K562 (cell line): ENCODE results near the gene LILRA2. TPM values are rescaled to one million over a fixed set of nuclear protein-coding genes. Genes with fewer than 3 reads are reported as not detected.
A peak's percentile ranks its signal among the peaks of the same experiment; 100 is the strongest.

Source experiments
- ATAC-seq: fragments of 200-7000 bp; cut with Tn5 transposase; 3 replicates; pipeline ENCODE4 v1.9.1; 2020; ENCODE audit warnings: moderate library complexity
- BruUV-seq: library from RNA; stranded (reverse); fragments of 400-500 nt; replicated peaks from 2 replicates; lab custom pipeline; 2021; lab: Mats Ljungman, UMichigan
- CTCF ChIA-PET: fragments of 300-600 bp; formaldehyde crosslinking; extraction: SDS; loops from one replicate; lab custom pipeline; 2021; ENCODE audit warnings: low intra/inter-chr PET ratio; lab: Yijun Ruan, JAX
- POLR2A ChIA-PET: fragments of 300-600, 350-650 bp; sonication (Branson Sonifier 250); formaldehyde crosslinking; extraction: SDS; loops from one replicate; lab custom pipeline; 2021; ENCODE audit warnings: antibody characterized with exemption, inconsistent platforms; lab: Yijun Ruan, JAX
- DNase-seq, 4 experiments: peaks; one replicate each; pipeline versions ENCODE4 v3.0.0 to v3.0.0-alpha.2; 2011 to 2018; ENCODE audit warnings: low spot score in 3 of 4, mixed read lengths in 3 of 4; ENCODE audit errors: extremely low read depth in 1 of 4
- FAIRE-seq: peaks from 2 replicates; lab custom pipeline; 2011; peaks lifted over from hg19 to GRCh38; lab: Jason Lieb, UNC
- H2AFZ ChIP-seq: 2 replicates; pipeline ENCODE4 v1.6.0; 2011; ENCODE audit warnings: low read depth, low read length, control low read depth, inconsistent platforms
- H3K27ac ChIP-seq: fragments of 200-600 bp; 3 replicates; pipeline ENCODE4 v1.8.0; 2011; ENCODE audit warnings: low read depth, mild to moderate bottlenecking, control low read depth, inconsistent platforms, low read length, moderate library complexity, mixed read lengths; ENCODE audit errors: extremely low read depth
- H3K27me3 ChIP-seq, 2 experiments: fragments of 300-600 bp in 1 of 2; 2 replicates in 1 of 2; 3 replicates in 1 of 2; pipeline versions ENCODE4 v1.6.0 to v1.8.0; 2011; ENCODE audit warnings: inconsistent platforms in 2 of 2, low read length in 2 of 2, mild to moderate bottlenecking in 1 of 2, mixed read lengths in 1 of 2, moderate library complexity in 1 of 2; ENCODE audit not compliant: control insufficient read depth in 2 of 2, insufficient read depth in 2 of 2
- H3K36me3 ChIP-seq: fragments of 300-600 bp; 3 replicates; pipeline ENCODE4 v1.8.0; 2011; ENCODE audit warnings: mild to moderate bottlenecking, low read length, inconsistent platforms; ENCODE audit not compliant: control insufficient read depth, insufficient read depth
- H3K4me1 ChIP-seq, 2 experiments: fragments of 200-600 bp in 1 of 2; replicated peaks in 1 of 2; 2 replicates in 1 of 2; 3 replicates in 1 of 2; pipeline versions ENCODE4 v1.5.1 to v1.8.0; 2011; ENCODE audit warnings: inconsistent platforms in 2 of 2, low read length in 2 of 2, mild to moderate bottlenecking in 1 of 2, mixed read lengths in 1 of 2, moderate library complexity in 1 of 2; ENCODE audit not compliant: control insufficient read depth in 2 of 2, insufficient read depth in 2 of 2
- H3K4me2 ChIP-seq: 2 replicates; pipeline ENCODE4 v1.6.1; 2011; ENCODE audit warnings: low read length, control low read depth, inconsistent platforms, mixed read lengths; ENCODE audit not compliant: insufficient read depth
- H3K4me3 ChIP-seq: fragments of 200-600 bp; sonication (generic), shearing (Covaris generic); 2 replicates; pipeline ENCODE4 v1.5.1; 2016; ENCODE audit warnings: control low read depth, inconsistent platforms
- H3K79me2 ChIP-seq: fragments of 200-600 bp; 3 replicates; pipeline ENCODE4 v1.8.0; 2011; ENCODE audit warnings: low read length, inconsistent platforms; ENCODE audit not compliant: control insufficient read depth, insufficient read depth
- H3K9ac ChIP-seq, 2 experiments: 2 replicates each; pipeline versions ENCODE4 v1.6.0 to v1.6.1; 2011; ENCODE audit warnings: low read depth in 2 of 2, low read length in 2 of 2, control low read depth in 1 of 2, inconsistent platforms in 1 of 2, mild to moderate bottlenecking in 1 of 2, mixed read lengths in 1 of 2; ENCODE audit not compliant: insufficient read depth in 1 of 2
- H3K9me1 ChIP-seq: one replicate; pipeline ENCODE4 v1.6.0; 2011; ENCODE audit warnings: inconsistent platforms, mild to moderate bottlenecking, low read length, moderate library complexity; ENCODE audit not compliant: control insufficient read depth, insufficient read depth
- H3K9me3 ChIP-seq: replicated peaks from 2 replicates; pipeline ENCODE4 v1.5.1; 2011; ENCODE audit warnings: low read depth, low read length, inconsistent platforms; ENCODE audit not compliant: control insufficient read depth, insufficient read depth
- H4K20me1 ChIP-seq: replicated peaks from 2 replicates; pipeline ENCODE4 v1.6.1; 2011; ENCODE audit warnings: low read length, inconsistent platforms, mixed read lengths; ENCODE audit not compliant: control insufficient read depth, insufficient read depth
- CBFA2T3 ChIP-seq: fragments of 450-650 bp; IDR thresholded peaks from 2 replicates; pipeline ENCODE4 v1.6.1; 2017
- SOX6 ChIP-seq: fragments of 450-650 bp; IDR thresholded peaks from 2 replicates; pipeline ENCODE4 v1.6.1; 2014; ENCODE audit warnings: mild to moderate bottlenecking
- TCF7 ChIP-seq: sonication (generic); IDR thresholded peaks from 2 replicates; pipeline ENCODE4 v1.6.1; 2016; ENCODE audit warnings: antibody characterized with exemption, borderline replicate concordance
- ZFX ChIP-seq: sonication (generic); formaldehyde crosslinking; IDR thresholded peaks from 2 replicates; pipeline ENCODE4 v1.8.0; 2022; ENCODE audit warnings: mild to moderate bottlenecking, missing genetic modification reagents, moderate library complexity
- WGBS: fragments of 100-300 bp; shearing (Covaris generic); methylation state at CpG from one replicate; pipeline ENCODE4 v1.1.6; 2016; ENCODE audit warnings: low coverage, mixed read lengths; ENCODE audit not compliant: insufficient coverage; ENCODE audit errors: missing lambda C conversion rate; 5-methylcytosine and 5-hydroxymethylcytosine counted together
- in situ Hi-C: fragments of 300-500 bp; cut with MboI; formaldehyde crosslinking; loops from 4 replicates; pipeline ENCODE4 v1.15.0; 2018; ENCODE audit warnings: inconsistent platforms, mixed read lengths
- intact Hi-C: fragments of 100-400 bp; cut with micrococcal nuclease; formaldehyde crosslinking; loops from 2 replicates; pipeline ENCODE4 v1.14.2; 2022
- polyA plus RNA-seq, 8 experiments: library from polyadenylated mRNA; depleted of rRNA in 4 of 8; stranded (reverse) in 5 of 8; unstranded in 3 of 8; fragments of >200 nt; fragmentation: Nextera tagmentation in 2 of 8; fragmentation: Illumina TruSeq in 1 of 8; extraction: Ambion mirVana in 2 of 8; extraction: Trizol in 1 of 8; gene quantifications; 2 replicates each; pipeline versions ENCODE4 v1.2.1 to v1.2.3, GENCODE V29; 2011 to 2014; ENCODE audit warnings: inconsistent platforms in 1 of 8, missing spikeins in 1 of 8
- total RNA-seq, 7 experiments: library from RNA; depleted of rRNA in 6 of 7; stranded (reverse); fragments of >200 nt in 6 of 7; fragmentation: Illumina TruSeq in 2 of 7; extraction: Trizol in 2 of 7; gene quantifications; 2 replicates each; pipeline versions ENCODE4 v1.2.1 to v1.2.3, GENCODE V29; 2011 to 2021; ENCODE audit warnings: low replicate concordance in 1 of 7
- TF ChIP-seq, protein P1 (sequence below): sonication (generic); formaldehyde crosslinking; IDR thresholded peaks from 2 replicates; pipeline ENCODE4 v1.9.0; 2022; ENCODE audit warnings: mild to moderate bottlenecking, missing genetic modification reagents
- TF ChIP-seq, protein P2 (sequence below): sonication (generic); formaldehyde crosslinking; IDR thresholded peaks from 2 replicates; pipeline ENCODE4 v1.8.0; 2022; ENCODE audit warnings: missing genetic modification reagents, mild to moderate bottlenecking, moderate library complexity, borderline replicate concordance

The LILRA2 gene
- total and polyA plus RNA-seq, 9 of the 15 experiments (the other 6 are each of a cell fraction or from before 2014, with no cell fraction given): 0.32 to 2.1 (median 0.96) TPM

DNA sequence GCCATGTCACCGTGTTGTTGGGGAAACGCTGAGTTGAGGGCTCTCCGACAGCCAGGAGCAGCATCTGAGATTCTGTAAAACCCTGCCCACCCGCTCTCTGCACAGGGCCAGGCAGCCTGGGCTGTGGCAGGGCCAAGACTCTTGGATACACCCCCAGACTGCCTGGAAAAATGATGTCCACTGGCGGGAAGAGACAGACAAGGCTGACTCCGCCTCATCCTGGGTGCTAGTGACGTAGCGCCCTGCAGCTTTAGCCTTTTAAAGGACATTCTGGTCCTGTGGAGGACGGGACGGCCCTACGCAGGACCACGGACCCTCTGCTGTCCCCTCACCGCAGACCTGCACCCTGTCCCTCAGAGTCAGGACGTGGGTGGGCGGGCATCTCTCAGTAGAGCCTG is 20.7 kb upstream of the LILRA2 start:
- TF ChIP-seq SOX6: no peak
- TF ChIP-seq, protein P1, sequence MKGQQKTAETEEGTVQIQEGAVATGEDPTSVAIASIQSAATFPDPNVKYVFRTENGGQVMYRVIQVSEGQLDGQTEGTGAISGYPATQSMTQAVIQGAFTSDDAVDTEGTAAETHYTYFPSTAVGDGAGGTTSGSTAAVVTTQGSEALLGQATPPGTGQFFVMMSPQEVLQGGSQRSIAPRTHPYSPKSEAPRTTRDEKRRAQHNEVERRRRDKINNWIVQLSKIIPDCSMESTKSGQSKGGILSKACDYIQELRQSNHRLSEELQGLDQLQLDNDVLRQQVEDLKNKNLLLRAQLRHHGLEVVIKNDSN (CRISPR knock-in tag): 0 out of 2 replicates have a peak, but pooled peaks have one; percentile 29
- no peak for TF ChIP-seq ZFX (CRISPR knock-in tag)
- no peak for TF ChIP-seq TCF7
- in situ Hi-C loops (no loop called here), intact Hi-C loops (no loop called here)
- ATAC-seq (no peak), FAIRE-seq (no peak), DNase-seq (no peak)
- Histone ChIP-seq H3K27me3 (peaks cover 36 to 66% of the 10 kb centered on the region in 2 experiments), H3K9me3 (no peaks in the 10 kb centered on the region), H3K27ac (no peak overlapping the region), H2AFZ (no peak overlapping the region), H3K9ac (no peak overlapping the region), H3K4me1 (peaks cover 0 to 5% of the 10 kb centered on the region in 2 experiments; a peak in 2 of 5 replicates), H3K4me3 (no peak overlapping the region), H3K4me2 (no peak overlapping the region), H4K20me1 (no peaks in the 10 kb centered on the region), H3K9me1 (no peaks in the 10 kb centered on the region), H3K36me3 (no peaks in the 10 kb centered on the region), H3K79me2 (no peaks in the 10 kb centered on the region)
- CTCF ChIA-PET: no interaction called here
- POLR2A ChIA-PET: no interaction called here
- 3% methylated on average over 15 of the region's 15 CpGs for WGBS
- BruUV-seq: no TSS peak

DNA sequence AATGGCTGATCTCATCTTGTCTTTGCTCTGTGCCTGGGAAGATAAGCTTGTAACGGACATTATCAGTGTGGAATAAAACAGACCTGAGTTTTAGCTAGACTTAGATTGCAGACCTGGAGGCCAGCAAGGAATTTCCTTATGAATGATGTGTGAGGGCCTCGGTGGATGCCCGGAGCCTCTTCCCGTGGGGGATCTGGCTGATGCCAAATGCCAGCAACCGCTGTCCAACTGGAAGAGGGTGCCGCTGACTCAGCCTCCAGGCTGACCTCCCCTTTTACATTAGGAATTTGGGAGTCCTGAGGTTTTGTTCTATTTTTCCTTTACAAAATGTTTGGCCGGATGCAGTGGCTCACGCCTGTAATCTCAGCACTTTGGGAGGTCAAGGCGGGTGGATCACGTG is 19.6 kb upstream of the LILRA2 start:
- H2AFZ ChIP-seq: no peak overlapping the region
- POLR2A ChIA-PET: no interaction called here
- peaks cover 0 to 5% of the 10 kb centered on the region in 2 experiments; a peak in 2 of 5 replicates for H3K4me1 ChIP-seq
- DNase-seq (no peak), ATAC-seq (no peak)
- H4K20me1 ChIP-seq: no peaks in the 10 kb centered on the region
- peaks cover 40 to 69% of the 10 kb centered on the region in 2 experiments for H3K27me3 ChIP-seq
- no peak overlapping the region for H3K4me2 ChIP-seq
- H3K4me3 ChIP-seq: no peak overlapping the region
- BruUV-seq: no TSS peak
- H3K27ac ChIP-seq: no peak overlapping the region
- CTCF ChIA-PET: no interaction called here
- in situ Hi-C loops: no loop called here
- WGBS: 1% methylated on average over 10 of the region's 10 CpGs
- no peak overlapping the region for H3K9ac ChIP-seq
- H3K9me3 ChIP-seq: no peaks in the 10 kb centered on the region
- H3K79me2 ChIP-seq: no peaks in the 10 kb centered on the region
- intact Hi-C loops: no loop called here
- H3K36me3 ChIP-seq: no peaks in the 10 kb centered on the region
- TF ChIP-seq, protein P2, sequence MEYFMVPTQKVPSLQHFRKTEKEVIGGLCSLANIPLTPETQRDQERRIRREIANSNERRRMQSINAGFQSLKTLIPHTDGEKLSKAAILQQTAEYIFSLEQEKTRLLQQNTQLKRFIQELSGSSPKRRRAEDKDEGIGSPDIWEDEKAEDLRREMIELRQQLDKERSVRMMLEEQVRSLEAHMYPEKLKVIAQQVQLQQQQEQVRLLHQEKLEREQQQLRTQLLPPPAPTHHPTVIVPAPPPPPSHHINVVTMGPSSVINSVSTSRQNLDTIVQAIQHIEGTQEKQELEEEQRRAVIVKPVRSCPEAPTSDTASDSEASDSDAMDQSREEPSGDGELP (CRISPR knock-in tag): no peak
- 0 out of 2 replicates have a peak, but pooled peaks have one; percentile 22 for TF ChIP-seq CBFA2T3
- TF ChIP-seq, all 486 proteins: peak for 1
- no peak for FAIRE-seq
- H3K9me1 ChIP-seq: no peaks in the 10 kb centered on the region
